ENCODE measurements around the gene PEX10. TPM values are rescaled to one million over a fixed set of nuclear protein-coding genes. Genes with fewer than 3 reads are reported as not detected.

PEX10 gene
- total RNA-seq, 1 donor from 2014 or later = 24.2 TPM

DNA sequence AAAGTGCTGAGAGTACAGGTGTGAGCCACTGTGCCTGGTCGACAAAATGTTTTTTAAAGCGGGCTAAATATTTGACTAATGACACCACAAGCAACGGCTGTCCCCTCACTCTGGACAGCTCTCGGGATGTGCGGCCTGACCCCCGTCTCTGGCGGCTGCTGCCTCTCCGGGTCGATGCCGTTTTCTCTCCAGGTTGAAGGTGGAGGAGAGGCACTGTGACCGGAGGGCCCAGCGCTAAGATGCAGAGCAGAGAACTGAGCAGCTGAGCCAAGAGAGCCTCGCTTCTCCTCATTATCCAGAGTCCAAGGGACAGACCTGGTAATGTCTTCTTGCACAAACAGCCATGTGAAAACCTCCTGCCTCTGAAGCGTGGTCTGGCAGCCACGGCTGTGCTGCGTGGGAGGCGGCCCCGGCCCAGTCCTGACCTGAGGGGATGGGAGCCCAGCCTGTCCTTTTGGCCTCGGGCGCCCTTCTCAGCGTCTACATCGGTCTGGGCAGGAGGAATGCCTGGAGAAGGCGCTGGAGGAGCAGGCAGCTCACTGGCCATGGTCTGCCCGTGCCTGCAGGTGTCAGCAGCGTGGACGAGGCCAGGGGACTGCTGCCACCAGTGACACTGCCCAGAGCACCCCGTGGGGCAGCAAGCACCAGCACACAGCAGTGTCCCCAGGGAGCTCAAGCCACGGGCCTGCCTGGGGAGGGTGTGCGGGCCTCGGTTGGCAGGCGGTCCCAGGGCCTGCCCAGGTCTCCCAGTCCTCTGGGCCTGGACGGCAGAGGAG is 31.4 kb downstream of the PEX10 start:
- no peak overlapping the region for H3K27ac Mint-ChIP-seq
- no peak for DNase-seq
- no peaks in the 10 kb centered on the region for H3K27me3 Mint-ChIP-seq
- no peak overlapping the region for H3K4me3 Mint-ChIP-seq
- no peaks in the 10 kb centered on the region for H3K9me3 Mint-ChIP-seq
- intact Hi-C loops (cut with micrococcal nuclease) = loop anchor here (1.0 kb wide), 1 partner anchor 186 kb away; no protein-coding TSS in a partner anchor
- H3K4me1 Mint-ChIP-seq = peaks cover 2% of the 10 kb centered on the region
- no peaks in the 10 kb centered on the region for H3K36me3 Mint-ChIP-seq (ENCODE audit: low read depth)

- Mint-ChIP-seq H3K36me3 (ENCODE audit: low read depth) (no peaks in the 10 kb centered on the region), H3K27me3 (no peaks in the 10 kb centered on the region)
- intact Hi-C loops (cut with micrococcal nuclease) = no loop called here
Observed at GRCh38 chr1:2379733-2380404, 32.5 kb downstream of the PEX10 start.

GRCh38 chr1:2378956-2379732 is 33.2 kb downstream of the PEX10 start:
- H3K4me3 Mint-ChIP-seq = no peak overlapping the region
- H3K4me1 Mint-ChIP-seq = peaks cover 2% of the 10 kb centered on the region
- H3K9me3 Mint-ChIP-seq = no peaks in the 10 kb centered on the region
- H3K27me3 Mint-ChIP-seq = no peaks in the 10 kb centered on the region
- no peak overlapping the region for H3K27ac Mint-ChIP-seq
- intact Hi-C loops (cut with micrococcal nuclease) = no loop called here
- H3K36me3 Mint-ChIP-seq (ENCODE audit: low read depth) = no peaks in the 10 kb centered on the region
- DNase-seq = no peak

More at GRCh38 chr1:2379733-2380404, 32.5 kb downstream of the PEX10 start:
- no peak for DNase-seq
- Mint-ChIP-seq H3K4me1 (peaks cover 2% of the 10 kb centered on the region), H3K9me3 (no peaks in the 10 kb centered on the region), H3K4me3 (no peak overlapping the region), H3K27ac (no peak overlapping the region)

- no peaks in the 10 kb centered on the region for H3K36me3 Mint-ChIP-seq (ENCODE audit: low read depth)
- no peak overlapping the region for H3K27ac Mint-ChIP-seq
- DNase-seq = no peak
- no peaks in the 10 kb centered on the region for H3K4me1 Mint-ChIP-seq
- H3K9me3 Mint-ChIP-seq = no peaks in the 10 kb centered on the region
- no peak overlapping the region for H3K4me3 Mint-ChIP-seq
- H3K27me3 Mint-ChIP-seq = no peaks in the 10 kb centered on the region
- intact Hi-C loops (cut with micrococcal nuclease) = no loop called here
Observed at GRCh38 chr1:2378441-2378851, 33.9 kb downstream of the PEX10 start.

- Mint-ChIP-seq H3K4me3 (no peak overlapping the region), H3K27ac (no peak overlapping the region), H3K9me3 (no peaks in the 10 kb centered on the region), H3K27me3 (no peaks in the 10 kb centered on the region), H3K36me3 (ENCODE audit: low read depth) (no peaks in the 10 kb centered on the region), H3K4me1 (no peaks in the 10 kb centered on the region)
- no peak for DNase-seq
- intact Hi-C loops (cut with micrococcal nuclease) = no loop called here
Observed at GRCh38 chr1:2377751-2378440, 34.5 kb downstream of the PEX10 start.

- intact Hi-C loops (cut with micrococcal nuclease) = no loop called here
- Mint-ChIP-seq H3K4me1 (no peaks in the 10 kb centered on the region), H3K36me3 (ENCODE audit: low read depth) (no peaks in the 10 kb centered on the region), H3K27me3 (no peaks in the 10 kb centered on the region), H3K4me3 (no peak overlapping the region), H3K27ac (no peak overlapping the region), H3K9me3 (no peaks in the 10 kb centered on the region)
- DNase-seq = no peak
Observed at GRCh38 chr1:2376931-2377672, 35.3 kb downstream of the PEX10 start.

GRCh38 chr1:2376261-2376741 is 36.1 kb downstream of the PEX10 start:
- no peaks in the 10 kb centered on the region for H3K27me3 Mint-ChIP-seq
- no peak overlapping the region for H3K4me3 Mint-ChIP-seq
- intact Hi-C loops (cut with micrococcal nuclease) = no loop called here
- no peak for DNase-seq
- no peaks in the 10 kb centered on the region for H3K4me1 Mint-ChIP-seq
- no peaks in the 10 kb centered on the region for H3K36me3 Mint-ChIP-seq (ENCODE audit: low read depth)
- H3K9me3 Mint-ChIP-seq = no peaks in the 10 kb centered on the region
- H3K27ac Mint-ChIP-seq = no peak overlapping the region

GRCh38 chr1:2375923-2376260 is 36.5 kb downstream of the PEX10 start:
- H3K27me3 Mint-ChIP-seq = no peaks in the 10 kb centered on the region
- intact Hi-C loops (cut with micrococcal nuclease) = no loop called here
- H3K4me1 Mint-ChIP-seq = no peaks in the 10 kb centered on the region
- H3K36me3 Mint-ChIP-seq (ENCODE audit: low read depth) = no peaks in the 10 kb centered on the region
- H3K9me3 Mint-ChIP-seq = no peaks in the 10 kb centered on the region
- no peak overlapping the region for H3K27ac Mint-ChIP-seq
- H3K4me3 Mint-ChIP-seq = no peak overlapping the region
- no peak for DNase-seq

GRCh38 chr1:2375246-2375922 is 37.0 kb downstream of the PEX10 start:
- Mint-ChIP-seq H3K9me3 (no peaks in the 10 kb centered on the region), H3K27ac (no peak overlapping the region)
- DNase-seq = no peak

DNA sequence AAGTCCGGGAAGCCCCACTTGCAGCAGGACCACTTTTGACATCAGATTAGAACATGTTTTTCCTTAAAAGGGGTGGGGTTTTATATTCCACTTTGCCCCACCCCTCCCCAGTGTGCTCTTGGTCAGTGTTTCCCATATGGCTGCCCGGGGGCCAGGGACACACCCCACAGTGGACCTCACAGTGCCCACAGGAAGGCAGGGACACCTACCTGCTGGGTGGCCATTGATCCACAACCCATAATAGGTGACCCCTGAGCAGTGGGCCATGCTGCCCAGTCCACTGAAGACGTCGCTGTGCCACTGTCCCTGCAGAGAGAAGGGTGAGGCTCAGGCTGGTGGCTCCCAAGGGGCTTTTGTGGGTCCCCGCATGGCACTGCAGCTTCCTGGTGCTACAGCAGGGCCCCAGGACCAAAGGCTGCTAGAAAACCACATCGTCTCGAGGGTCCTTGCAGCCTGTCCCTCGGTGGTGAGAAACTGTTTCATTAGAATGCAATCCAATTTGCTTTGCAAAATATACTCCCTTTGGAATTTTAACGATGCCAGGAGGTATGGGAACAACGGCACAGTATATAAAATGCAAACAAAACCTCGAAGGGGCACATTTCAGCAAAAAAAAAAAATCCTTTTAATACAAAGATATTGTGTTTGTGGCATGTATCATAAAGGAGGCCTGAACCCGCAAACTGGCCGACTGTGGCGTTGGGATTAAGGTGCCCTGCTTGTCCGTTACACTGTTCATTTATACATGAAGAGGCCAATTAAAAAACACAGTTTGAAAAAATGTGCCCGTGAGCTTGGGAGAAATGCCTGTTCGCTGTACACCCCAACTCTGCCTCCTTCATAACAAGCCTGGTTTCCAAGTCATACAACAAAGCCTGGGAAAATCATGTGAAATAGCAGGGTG is 37.9 kb downstream of the PEX10 start:
- Mint-ChIP-seq H3K27ac (no peak overlapping the region), H3K9me3 (no peaks in the 10 kb centered on the region), H3K36me3 (ENCODE audit: low read depth) (no peaks in the 10 kb centered on the region), H3K4me1 (no peaks in the 10 kb centered on the region), H3K27me3 (no peaks in the 10 kb centered on the region), H3K4me3 (no peak overlapping the region)
- DNase-seq = no peak
- intact Hi-C loops (cut with micrococcal nuclease) = no loop called here

More at GRCh38 chr1:2375246-2375922, 37.0 kb downstream of the PEX10 start:
- H3K36me3 Mint-ChIP-seq (ENCODE audit: low read depth) = no peaks in the 10 kb centered on the region
- intact Hi-C loops (cut with micrococcal nuclease) = no loop called here
- H3K4me3 Mint-ChIP-seq = no peak overlapping the region
- H3K27me3 Mint-ChIP-seq = no peaks in the 10 kb centered on the region
- no peaks in the 10 kb centered on the region for H3K4me1 Mint-ChIP-seq

DNA sequence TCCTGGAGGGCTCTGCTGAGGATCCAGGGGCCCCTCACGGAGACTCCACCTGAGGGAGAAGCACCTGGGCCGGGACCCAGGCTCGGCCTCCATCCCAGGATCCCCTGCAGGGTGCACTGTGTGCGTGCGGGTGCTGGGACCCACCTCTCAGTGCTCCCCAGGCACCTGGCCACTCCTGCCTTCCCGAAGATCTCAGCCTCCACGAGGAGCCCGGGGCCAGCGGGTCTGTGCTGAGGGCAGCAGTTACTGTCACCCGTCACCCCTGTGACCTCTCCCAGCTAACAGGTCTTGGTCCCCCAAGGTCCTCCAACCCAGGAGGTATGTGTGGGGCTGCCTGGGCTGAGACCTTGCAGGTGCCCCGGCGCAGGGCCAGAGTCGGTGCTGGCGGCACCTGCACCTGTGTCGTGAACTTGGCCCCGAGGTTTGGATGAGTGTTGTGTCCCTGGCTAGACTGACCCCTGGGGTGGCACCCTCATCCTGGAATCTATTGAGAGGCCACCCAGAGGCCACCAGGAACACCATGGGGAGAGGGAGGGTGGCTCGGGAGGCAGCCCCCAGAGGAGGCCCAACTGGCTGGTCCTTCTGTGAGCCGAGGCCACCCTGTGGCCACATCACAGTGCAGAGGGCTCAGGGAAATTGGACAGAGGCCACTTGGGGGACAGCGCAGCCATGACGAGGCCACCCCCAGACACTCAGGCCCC is 38.7 kb downstream of the PEX10 start:
- H3K36me3 Mint-ChIP-seq (ENCODE audit: low read depth) = no peaks in the 10 kb centered on the region
- H3K27me3 Mint-ChIP-seq = no peaks in the 10 kb centered on the region
- no peak for DNase-seq
- H3K27ac Mint-ChIP-seq = no peak overlapping the region
- H3K4me3 Mint-ChIP-seq = no peak overlapping the region
- intact Hi-C loops (cut with micrococcal nuclease) = no loop called here
- no peaks in the 10 kb centered on the region for H3K9me3 Mint-ChIP-seq
- no peaks in the 10 kb centered on the region for H3K4me1 Mint-ChIP-seq

All from activated CD4-positive, alpha-beta T cell treated with anti-CD3 and anti-CD28 coated beads, Interleukin-2, amount 10 ng/mL, durations not matched to agents 24 days and 14 days (primary cell).